Astrocyte of the spinal cord (primary cell): ENCODE data around the gene FAM193A.

Experiments used
- DNase-seq: peaks from one replicate; pipeline ENCODE4 v3.0.0; 2011; ENCODE audit warnings: low read depth, low spot score
- H3K4me3 ChIP-seq: 2 replicates; pipeline ENCODE4 v1.5.1; 2011; ENCODE audit warnings: low read depth, mild to moderate bottlenecking, low read length, moderate library complexity
- CTCF ChIP-seq: IDR thresholded peaks from 2 replicates; pipeline ENCODE4 v1.5.1; 2012; ENCODE audit warnings: low read depth, mild to moderate bottlenecking, low read length, inconsistent platforms
- in situ Hi-C: cut with HindIII; loops from 2 replicates; pipeline ENCODE4 v1.10.0; 2017; ENCODE audit warnings: low sequenced_read_pairs

Gene FAM193A

GRCh38 chr4:2576290-2576689, 39.8 kb downstream of the FAM193A start:
- no peak for TF ChIP-seq CTCF
- in situ Hi-C loops = no loop called here
- DNase-seq = no peak
- no peak overlapping the region for H3K4me3 ChIP-seq

DNA sequence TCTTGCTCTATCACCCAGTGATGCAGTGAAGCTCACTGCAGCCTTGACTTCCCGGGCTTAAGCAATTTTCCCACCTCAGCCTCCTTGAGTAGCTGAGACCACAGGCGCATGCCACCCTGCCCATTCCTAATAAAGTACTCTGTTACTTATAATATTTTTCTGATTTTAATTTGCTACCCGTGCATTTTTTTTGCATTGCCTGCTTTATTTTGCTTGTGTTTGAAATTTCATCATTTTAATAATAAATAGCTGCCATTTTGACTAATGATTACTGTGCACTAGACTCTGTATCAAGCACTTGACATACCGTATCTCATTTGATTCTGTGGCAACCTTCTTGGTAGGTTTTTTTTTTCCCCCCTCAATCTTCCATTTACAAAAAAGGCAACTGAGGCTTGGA, 41.7 kb downstream of the FAM193A start:
- no peak overlapping the region for H3K4me3 ChIP-seq
- no peak for DNase-seq
- in situ Hi-C loops = no loop called here
- TF ChIP-seq CTCF = no peak

- TF ChIP-seq CTCF = no peak
- H3K4me3 ChIP-seq = no peak overlapping the region
These were observed 43.5 kb downstream of the FAM193A start for GRCh38 chr4:2579910-2580309.

GRCh38 chr4:2583092-2583491, 46.6 kb downstream of the FAM193A start:
- in situ Hi-C loops = no loop called here
- no peak for DNase-seq
- no peak for TF ChIP-seq CTCF
- H3K4me3 ChIP-seq = no peak overlapping the region

More at GRCh38 chr4:2579910-2580309, 43.5 kb downstream of the FAM193A start:
- in situ Hi-C loops = no loop called here
- DNase-seq = no peak

DNA sequence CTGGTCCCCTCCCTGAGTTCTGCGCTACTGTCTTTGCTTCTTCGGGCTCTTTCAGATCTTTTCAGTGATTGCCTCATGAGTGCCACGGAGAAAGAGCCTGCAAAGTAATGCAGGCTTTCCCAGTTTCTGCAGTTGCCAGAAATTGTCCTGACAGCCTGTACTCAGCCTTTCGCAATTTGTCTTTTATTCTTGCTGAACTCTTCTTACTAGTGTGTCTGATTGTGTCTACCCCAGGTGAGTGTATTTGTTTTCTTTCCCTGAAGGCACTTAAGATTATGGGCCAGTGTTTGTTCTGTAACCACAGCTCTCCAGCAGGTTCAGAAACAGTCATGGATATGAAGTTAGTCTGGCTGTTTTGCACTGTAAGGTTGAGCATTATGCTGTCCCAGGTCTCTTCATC, 47.1 kb downstream of the FAM193A start:
- TF ChIP-seq CTCF = no peak
- no peak for DNase-seq
- no peak overlapping the region for H3K4me3 ChIP-seq
- in situ Hi-C loops = no loop called here

DNA sequence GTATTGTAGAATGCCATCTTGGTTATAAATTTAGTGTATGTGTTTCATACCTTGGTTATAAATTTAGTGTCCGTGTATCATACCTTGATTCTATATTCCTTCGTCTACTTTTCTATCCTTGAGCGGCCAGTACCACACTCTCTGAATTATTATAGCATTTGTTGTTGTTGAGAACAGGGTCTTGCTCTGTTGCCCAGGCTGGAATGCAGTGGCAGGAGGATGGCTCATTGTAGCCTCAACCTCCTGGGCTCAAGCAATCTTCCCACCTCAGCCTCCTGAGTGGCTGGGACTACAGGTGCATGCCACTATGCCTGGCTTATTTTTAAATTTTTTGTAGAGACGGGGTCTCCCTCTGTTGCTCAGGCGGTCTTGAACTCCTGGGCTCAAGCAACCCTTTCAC, 50.1 kb downstream of the FAM193A start:
- in situ Hi-C loops = no loop called here
- H3K4me3 ChIP-seq = no peak overlapping the region
- no peak for DNase-seq
- no peak for TF ChIP-seq CTCF

GRCh38 chr4:2587213-2587823, 50.9 kb downstream of the FAM193A start:
- no peak for TF ChIP-seq CTCF
- in situ Hi-C loops = no loop called here
- no peak overlapping the region for H3K4me3 ChIP-seq
- DNase-seq = no peak
